HEK293 (cell line): ENCODE measurements around the gene SLC30A5.
"Not testable (repeated sequence)": the region's sequence is repeated elsewhere in the genome, so short reads cannot be mapped to it uniquely, and the experiment has no call there.

Experiments
- CTCF ChIP-seq: fragments of 450-650 bp; formaldehyde crosslinking; IDR thresholded peaks from 2 replicates; pipeline ENCODE4 v1.5.1; 2016; ENCODE audit warnings: missing biosample characterization, missing genetic modification characterization
- GLI4 ChIP-seq: fragments of 450-650 bp; formaldehyde crosslinking; IDR thresholded peaks from 2 replicates; pipeline ENCODE4 v1.5.1; 2016; ENCODE audit warnings: missing biosample characterization, missing genetic modification characterization
- PRDM4 ChIP-seq: fragments of 450-650 bp; formaldehyde crosslinking; IDR thresholded peaks from 2 replicates; pipeline ENCODE4 v1.5.1; 2017; ENCODE audit warnings: missing biosample characterization, missing genetic modification characterization
- TSHZ1 ChIP-seq: fragments of 450-650 bp; formaldehyde crosslinking; IDR thresholded peaks from 2 replicates; pipeline ENCODE4 v1.5.1; 2016; ENCODE audit warnings: missing biosample characterization, missing genetic modification characterization, borderline replicate concordance
- ZFP3 ChIP-seq: fragments of 450-650 bp; formaldehyde crosslinking; IDR thresholded peaks from 2 replicates; pipeline ENCODE4 v1.5.1; 2016; ENCODE audit warnings: low read depth, missing biosample characterization, missing genetic modification characterization
- ZFP37 ChIP-seq: fragments of 450-650 bp; formaldehyde crosslinking; IDR thresholded peaks from 2 replicates; pipeline ENCODE4 v1.5.1; 2016; ENCODE audit warnings: missing biosample characterization, missing genetic modification characterization
- ZNF138 ChIP-seq: fragments of 450-650 bp; formaldehyde crosslinking; IDR thresholded peaks from 2 replicates; pipeline ENCODE4 v1.5.1; 2016; ENCODE audit warnings: missing biosample characterization, missing genetic modification characterization, borderline replicate concordance
- ZSCAN18 ChIP-seq: fragments of 450-650 bp; formaldehyde crosslinking; IDR thresholded peaks from 2 replicates; pipeline ENCODE4 v1.5.1; 2016; ENCODE audit warnings: missing biosample characterization, missing genetic modification characterization

- TF ChIP-seq CTCF (tag by site-specific recombination); ZFP3 (tag by site-specific recombination); ZSCAN18 (tag by site-specific recombination); PRDM4; ZNF138; ZFP37 (tag by site-specific recombination); GLI4 (tag by site-specific recombination); TSHZ1 (tag by site-specific recombination): not testable (repeated sequence)
These were observed 54.8 kb downstream of the SLC30A5 start for GRCh38 chr5:69148576-69148975.
